A549 (cell line): Measurements from ENCODE around the gene GOLT1B. TPM values are rescaled to one million over a fixed set of nuclear protein-coding genes. Genes with fewer than 3 reads are reported as not detected.
A peak's percentile ranks its signal among the peaks of the same experiment; 100 is the strongest.

Experiments used
- ATAC-seq, 2 experiments: fragments of 200-7000 bp in 1 of 2; fragments of >200 bp in 1 of 2; cut with Nextera tagmentation in 1 of 2; cut with Tn5 transposase in 1 of 2; 3 replicates each; pipeline versions ENCODE4 v1.8.0 to v1.9.1; 2018 to 2020; ENCODE audit warnings: mild to moderate bottlenecking in 1 of 2, moderate library complexity in 1 of 2
- CTCF ChIA-PET: fragments of 300-600 bp; sonication (Branson Sonifier 250); formaldehyde crosslinking; extraction: SDS; loops from one replicate; lab custom pipeline; 2021; ENCODE audit warnings: antibody characterized with exemption, inconsistent platforms; lab: Yijun Ruan, JAX
- POLR2A ChIA-PET: fragments of 350-600 bp; formaldehyde crosslinking; extraction: SDS; loops from one replicate; lab custom pipeline; 2021; ENCODE audit warnings: antibody characterized with exemption, inconsistent platforms; lab: Yijun Ruan, JAX
- DNase-seq, 2 experiments: peaks; one replicate each; pipeline versions ENCODE4 v3.0.0 to v3.0.0-alpha.2; 2011 to 2016; ENCODE audit warnings: low read depth in 1 of 2, low spot score in 1 of 2
- FAIRE-seq: peaks from 2 replicates; lab custom pipeline; 2011; peaks lifted over from hg19 to GRCh38; lab: Jason Lieb, UNC
- H3K27ac ChIP-seq, 2 experiments: fragments of >200 bp; sonication (Bioruptor Twin); formaldehyde crosslinking; 3 replicates each; pipeline ENCODE4 v1.5.1; 2016 to 2017
- H3K4me1 ChIP-seq: fragments of >200 bp; sonication (Bioruptor Twin); formaldehyde crosslinking; 3 replicates; pipeline ENCODE4 v1.6.1; 2016
- H3K4me2 ChIP-seq: fragments of >200 bp; sonication (Bioruptor Twin); formaldehyde crosslinking; 3 replicates; pipeline ENCODE4 v1.6.1; 2016
- H3K4me3 ChIP-seq: fragments of >200 bp; sonication (Bioruptor Twin); formaldehyde crosslinking; 3 replicates; pipeline ENCODE4 v1.5.1; 2016
- H3K9me3 ChIP-seq: fragments of >200 bp; sonication (Bioruptor Twin); formaldehyde crosslinking; 3 replicates; pipeline ENCODE4 v1.6.1; 2016
- BHLHE40 ChIP-seq: IDR thresholded peaks from 2 replicates; pipeline ENCODE4 v1.6.1; 2012; ENCODE audit warnings: low read depth, low read length, inconsistent platforms
- CBX2 ChIP-seq: fragments of 200-600 bp; sonication (generic); IDR thresholded peaks from 2 replicates; pipeline ENCODE4 v1.6.1; 2016; ENCODE audit warnings: low read depth, mild to moderate bottlenecking, borderline replicate concordance
- CEBPB ChIP-seq, 2 experiments: fragments of >200 bp in 1 of 2; sonication (Bioruptor Twin) in 1 of 2; formaldehyde crosslinking in 1 of 2; IDR thresholded peaks; 2 replicates each; pipeline ENCODE4 v1.6.1; 2012 to 2016
- CHD2 ChIP-seq: fragments of 150-350 bp; IDR thresholded peaks from 2 replicates; pipeline ENCODE4 v1.6.1; 2014; ENCODE audit warnings: low read length; ENCODE audit not compliant: partially characterized antibody
- CHD4 ChIP-seq: fragments of 200-600 bp; sonication (generic); IDR thresholded peaks from 2 replicates; pipeline ENCODE4 v1.6.1; 2016; ENCODE audit warnings: antibody characterized with exemption, mild to moderate bottlenecking, borderline replicate concordance
- CTCF ChIP-seq: fragments of >200 bp; sonication (Bioruptor Twin); formaldehyde crosslinking; IDR thresholded peaks from 3 replicates; pipeline ENCODE4 v1.5.1; 2016
- EHMT2 ChIP-seq: fragments of 200-600 bp; sonication (generic); IDR thresholded peaks from 2 replicates; pipeline ENCODE4 v1.6.1; 2016; ENCODE audit warnings: antibody characterized with exemption, low read depth, mild to moderate bottlenecking, moderate library complexity
- ESRRA ChIP-seq: fragments of 150-350 bp; IDR thresholded peaks from 2 replicates; pipeline ENCODE4 v1.6.1; 2014; ENCODE audit warnings: mild to moderate bottlenecking, low read length, borderline replicate concordance
- FOSL2 ChIP-seq, 2 experiments: fragments of 450-650 bp in 1 of 2; fragments of >200 bp in 1 of 2; sonication (Bioruptor Twin) in 1 of 2; formaldehyde crosslinking; IDR thresholded peaks; 2 replicates each; pipeline versions ENCODE4 v1.5.0 to v1.6.1; 2016 to 2020; ENCODE audit warnings: mild to moderate bottlenecking in 1 of 2, moderate library complexity in 1 of 2
- GATA3 ChIP-seq: IDR thresholded peaks from 2 replicates; pipeline ENCODE4 v1.6.1; 2012; ENCODE audit warnings: borderline replicate concordance
- HOXA7 ChIP-seq: fragments of 250-450 bp; sonication (Bioruptor Pico); IDR thresholded peaks from 2 replicates; pipeline ENCODE4 v1.5.0; 2020; ENCODE audit warnings: mild to moderate bottlenecking, moderate library complexity
- HOXB5 ChIP-seq: fragments of 250-450 bp; sonication (Bioruptor Pico); IDR thresholded peaks from 2 replicates; pipeline ENCODE4 v1.5.0; 2020; ENCODE audit warnings: mild to moderate bottlenecking, moderate library complexity
- JUN ChIP-seq, 2 experiments: fragments of >200 bp; sonication (Bioruptor Twin); formaldehyde crosslinking; IDR thresholded peaks; 2 replicates in 1 of 2; 3 replicates in 1 of 2; pipeline ENCODE4 v1.6.1; 2016 to 2017
- JUNB ChIP-seq: fragments of >200 bp; sonication (Bioruptor Twin); formaldehyde crosslinking; IDR thresholded peaks from 2 replicates; pipeline ENCODE4 v1.6.1; 2016
- KDM5A ChIP-seq: fragments of 200-600 bp; sonication (generic); IDR thresholded peaks from 2 replicates; pipeline ENCODE4 v1.6.1; 2016; ENCODE audit warnings: antibody characterized with exemption, mild to moderate bottlenecking
- MAFK ChIP-seq: fragments of 450-650 bp; IDR thresholded peaks from 2 replicates; pipeline ENCODE4 v1.6.1; 2014; ENCODE audit not compliant: partially characterized antibody
- MAX ChIP-seq: IDR thresholded peaks from 2 replicates; pipeline ENCODE4 v1.6.1; 2012
- NFE2L2 ChIP-seq: fragments of 150-350 bp; conservative IDR thresholded peaks from 2 replicates; pipeline ENCODE4 v1.6.1; 2014; ENCODE audit warnings: low read length
- RAD21 ChIP-seq, 2 experiments: fragments of >200 bp in 1 of 2; sonication (Bioruptor Twin) in 1 of 2; formaldehyde crosslinking in 1 of 2; IDR thresholded peaks in 1 of 2; conservative IDR thresholded peaks in 1 of 2; 2 replicates in 1 of 2; 3 replicates in 1 of 2; pipeline ENCODE4 v1.6.1; 2012 to 2018; ENCODE audit warnings: inconsistent platforms in 1 of 2
- REST ChIP-seq: fragments of 200-600 bp; sonication (generic); IDR thresholded peaks from 2 replicates; pipeline ENCODE4 v1.6.1; 2016; ENCODE audit warnings: antibody characterized with exemption, mild to moderate bottlenecking, moderate library complexity
- RFX5 ChIP-seq: fragments of 450-650 bp; IDR thresholded peaks from 2 replicates; pipeline ENCODE4 v1.7.1; 2014; ENCODE audit warnings: antibody characterized with exemption, mild to moderate bottlenecking, moderate library complexity
- RNF2 ChIP-seq: fragments of 200-600 bp; sonication (generic); IDR thresholded peaks from 2 replicates; pipeline ENCODE4 v1.6.1; 2016; ENCODE audit warnings: low read depth, mild to moderate bottlenecking, antibody characterized with exemption, moderate library complexity, borderline replicate concordance
- SMC3 ChIP-seq: fragments of >200 bp; sonication (Bioruptor Twin); formaldehyde crosslinking; IDR thresholded peaks from 3 replicates; pipeline ENCODE4 v1.6.1; 2018; ENCODE audit warnings: inconsistent platforms
- SREBF2 ChIP-seq: fragments of 450-650 bp; IDR thresholded peaks from 2 replicates; pipeline ENCODE4 v1.6.1; 2014; ENCODE audit warnings: mild to moderate bottlenecking, moderate library complexity
- ZC3H11A ChIP-seq: fragments of 450-650 bp; IDR thresholded peaks from 2 replicates; pipeline ENCODE4 v1.6.1; 2014; ENCODE audit warnings: antibody characterized with exemption, mild to moderate bottlenecking
- ZNF302 ChIP-seq: fragments of 250-450 bp; sonication (Bioruptor Pico); IDR thresholded peaks from 2 replicates; pipeline ENCODE4 v1.9.0; 2021; ENCODE audit warnings: inconsistent platforms, mild to moderate bottlenecking, moderate library complexity
- whole genome bisulfite sequencing: methylation state at CpG from one replicate; pipeline ENCODE4 v1.1.6; 2017; ENCODE audit errors: missing lambda C conversion rate; 5-methylcytosine and 5-hydroxymethylcytosine counted together
- polyA plus RNA-seq, 4 experiments: library from polyadenylated mRNA; depleted of rRNA in 3 of 4; stranded (reverse); fragments of >200 nt; fragmentation: RNase III in 1 of 4; extraction: RNeasy Plus Mini Kit Qiagen cat#74134 plus additional on column Dnase treatment in 1 of 4; gene quantifications; 2 replicates in 3 of 4; 3 replicates in 1 of 4; pipeline ENCODE4 v1.2.3, GENCODE V29; 2011 to 2017

GOLT1B gene
- polyA plus RNA-seq, 2 of the 4 experiments (the other 2 are of a cell fraction), result 73.4 to 80.4 TPM

- peak in 1 of 2 experiments; percentile 7 for DNase-seq
- no peak for FAIRE-seq
- no peak overlapping the region for H3K4me2 ChIP-seq
- no peak for ATAC-seq
- no peak overlapping the region for H3K27ac ChIP-seq
- H3K4me1 ChIP-seq, result peaks cover 16% of the 10 kb centered on the region
- H3K4me3 ChIP-seq, result no peak overlapping the region
- TF ChIP-seq RNF2 (no peak), SREBF2 (no peak), NFE2L2 (no peak), ZC3H11A (no peak), CTCF (no peak), EHMT2 (no peak), CHD2 (no peak), MAX (no peak), REST (no peak), KDM5A (no peak), RAD21 (conservative IDR thresholded peaks at IDR 0.05 in 1 of 2, IDR thresholded peaks at IDR 0.05 in 1 of 2) (no peak), GATA3 (no peak), MAFK (no peak), SMC3 (no peak), ESRRA (no peak), BHLHE40 (no peak), ZNF302 (CRISPR knock-in tag) (no peak), CBX2 (no peak), CHD4 (no peak), RFX5 (no peak)
- H3K9me3 ChIP-seq, result 0 out of 3 replicates have a peak, but pooled peaks cover 2% of the 10 kb centered on the region
- POLR2A ChIA-PET, result no interaction called here
- CTCF ChIA-PET, result no interaction called here
Observed at GRCh38 chr12:21523148-21523547, 21.6 kb downstream of the GOLT1B start.

- 76% methylated on average over 1 of the region's 1 CpG for WGBS
- 0 out of 3 replicates have a peak, but pooled peaks cover 2% of the 10 kb centered on the region for H3K9me3 ChIP-seq
- peaks cover 28% of the 10 kb centered on the region for H3K4me1 ChIP-seq
- H3K27ac ChIP-seq, result peak within 1 kb of the TSS; percentile 74 to 93
- peak within 1 kb of the TSS; percentile 59 for H3K4me3 ChIP-seq
- FAIRE-seq, result peak; percentile 51
- TF ChIP-seq FOSL2 (IDR thresholded peaks at IDR 0.05) (0 out of 2 replicates have a peak, but pooled peaks have one; percentile 12), FOSL2 (CRISPR knock-in tag; IDR thresholded peaks at IDR 0.05) (peak; percentile 64), HOXB5 (CRISPR knock-in tag) (peak; percentile 95), CEBPB (IDR thresholded peaks at IDR 0.05) (peak; percentile 73 to 93), JUNB (peak; percentile 24; the same call in 1 of the 2 replicates), HOXA7 (CRISPR knock-in tag) (no peak), JUN (IDR thresholded peaks at IDR 0.05) (no peak)
- TF ChIP-seq, all 56 proteins: peak for 4
- CTCF ChIA-PET, result interaction anchor here (1.4 kb wide), 1 partner anchor 31 kb away, joined by 3 read pairs; no protein-coding TSS in a partner anchor
- peak within 1 kb of the TSS; percentile 67 for H3K4me2 ChIP-seq
- POLR2A ChIA-PET, result interaction anchor here (1.0 to 2.9 kb wide), 2 partner anchors 25 to 89 kb away, joined by 5 to 18 read pairs; partner anchors contain the start of genes GOLT1B, PYROXD1 and RECQL
- peak in 1 of 2 experiments; percentile 13; a peak in 2 of 6 replicates for ATAC-seq
- peak; percentile 15 to 72 for DNase-seq
Observed at GRCh38 chr12:21526053-21526452, 24.5 kb downstream of the GOLT1B start, which contains the start of gene SPX. Gene SPX, plus strand, starts transcription at chr12:21526296. Its CDS starts 177 bp downstream, at chr12:21526473.
